Ovary (tissue), 9 donors: ENCODE measurements around the gene FAM234A. TPM values are rescaled to one million over a fixed set of nuclear protein-coding genes. Genes with fewer than 3 reads are reported as not detected.
"Not testable (repeated sequence)": the region's sequence is repeated elsewhere in the genome, so short reads cannot be mapped to it uniquely, and the experiment has no call there.

Experiments
- DNase-seq, 5 donors: peaks; one replicate each; pipeline ENCODE4 v3.0.0-alpha.2; 2019 to 2020
- H3K27ac ChIP-seq, 2 donors: fragments of 200-600 bp; one replicate each; pipeline versions ENCODE4 v1.5.1 to v1.8.0; 2019 to 2022
- H3K27me3 ChIP-seq: fragments of 200-600 bp; one replicate; pipeline ENCODE4 v1.8.0; 2022
- H3K36me3 ChIP-seq: fragments of 200-600 bp; sonication (generic); one replicate; pipeline ENCODE4 v1.5.1; 2019
- H3K4me1 ChIP-seq: one replicate; pipeline ENCODE4 v1.8.1; 2013; ENCODE audit warnings: mild to moderate bottlenecking, moderate library complexity; ENCODE audit not compliant: insufficient read depth
- H3K4me3 ChIP-seq: fragments of 200-600 bp; sonication (generic); one replicate; pipeline ENCODE4 v1.5.1; 2017
- H3K9me3 ChIP-seq, 2 donors: fragments of 200-600 bp in 1 of 2; sonication (generic) in 1 of 2; one replicate each; pipeline versions ENCODE4 v1.5.1 to v1.8.1; 2013 to 2019; ENCODE audit warnings: mild to moderate bottlenecking in 1 of 2, moderate library complexity in 1 of 2
- EP300 ChIP-seq: sonication (generic); formaldehyde crosslinking; IDR thresholded peaks from one replicate; pipeline ENCODE4 v1.6.1; 2017; ENCODE audit warnings: antibody characterized with exemption
- POLR2A ChIP-seq: fragments of 450-650 bp; IDR thresholded peaks from one replicate; pipeline ENCODE4 v1.6.1; 2017; ENCODE audit warnings: antibody characterized with exemption, mild to moderate bottlenecking, moderate library complexity
- WGBS, 3 donors: extraction: QIAGEN DNeasy Blood & Tissue Kit in 1 of 3; methylation state at CpG; one replicate each; pipeline versions ENCODE4 v1.1.5 to v1.1.7; 2013 to 2017; 5-methylcytosine and 5-hydroxymethylcytosine counted together
- intact Hi-C, 4 donors: fragments of 100-400 bp; cut with DNase I; formaldehyde crosslinking; loops; one replicate each; pipeline versions ENCODE4 v1.11.0 to v1.15.1; 2022 to 2023
- polyA plus RNA-seq, 2 donors: library from polyadenylated mRNA; stranded (reverse); fragments of 200-250 nt in 1 of 2; fragments of 350-450 nt in 1 of 2; fragmentation: Illumina TruSeq in 1 of 2; extraction: RNeasy Lipid Tissue Mini Kit (QIAGEN cat#74804) in 1 of 2; gene quantifications; one replicate each; pipeline ENCODE4 v1.2.3, GENCODE V29; 2013 to 2014
- total RNA-seq, 7 donors: library from RNA; depleted of rRNA in 2 of 7; stranded (reverse); fragments of >200 nt in 2 of 7; fragmentation: NEBNext Ultra II Directional in 3 of 7; extraction: Animal tissue kit (Norgen Biotek cat#: 25700) in 3 of 7; gene quantifications; one replicate each; pipeline versions ENCODE4 v1.1.0 to v1.2.4, GENCODE V29; 2016 to 2023
- TF ChIP-seq, protein P1 (sequence below), 3 donors: fragments of 450-650 bp in 2 of 3; fragments of 200-600 bp in 1 of 3; IDR thresholded peaks; one replicate each; pipeline versions ENCODE4 v1.5.1 to v1.8.0; 2016 to 2022; ENCODE audit warnings: antibody characterized with exemption in 3 of 3, mild to moderate bottlenecking in 1 of 3
- donor health status: DM: no; HTN: no; CAD: no; lungs with moderate emphysema.
- donor health status: DM: no; HTN: no; CAD: no.
- donor health status: Bipolar disorder and iron deficiency.
- donor health status: DM: yes; HTN: yes; CAD: no.
- donor health status: DM: no; HTN: no; CAD: no.
- donor health status: DM: yes; HTN: yes; CAD: no.

Gene FAM234A
- total and polyA plus RNA-seq, 9 donors = 20.4 to 61.9 (median 49.2) TPM

DNA sequence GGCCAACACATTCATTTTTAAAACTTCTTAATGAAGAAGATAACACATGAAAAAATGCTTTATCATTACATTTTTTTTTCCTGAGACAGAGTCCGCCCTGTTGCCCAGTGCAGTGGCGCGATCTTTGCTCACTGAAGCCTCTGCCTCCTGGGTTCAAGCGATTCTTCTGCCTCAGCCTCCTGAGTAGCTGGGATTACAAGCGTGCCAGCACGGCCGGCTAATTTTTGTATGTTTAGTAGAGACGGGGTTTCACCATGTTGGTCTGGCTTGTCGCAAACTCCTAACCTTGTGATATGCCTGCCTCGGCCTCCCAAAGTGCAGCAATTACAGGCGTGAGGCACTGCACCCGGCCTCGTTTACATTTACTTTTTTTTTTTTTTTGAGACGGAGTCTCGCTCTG lies 41.2 kb upstream of the FAM234A start:
- no peak for TF ChIP-seq POLR2A
- TF ChIP-seq, protein P1, sequence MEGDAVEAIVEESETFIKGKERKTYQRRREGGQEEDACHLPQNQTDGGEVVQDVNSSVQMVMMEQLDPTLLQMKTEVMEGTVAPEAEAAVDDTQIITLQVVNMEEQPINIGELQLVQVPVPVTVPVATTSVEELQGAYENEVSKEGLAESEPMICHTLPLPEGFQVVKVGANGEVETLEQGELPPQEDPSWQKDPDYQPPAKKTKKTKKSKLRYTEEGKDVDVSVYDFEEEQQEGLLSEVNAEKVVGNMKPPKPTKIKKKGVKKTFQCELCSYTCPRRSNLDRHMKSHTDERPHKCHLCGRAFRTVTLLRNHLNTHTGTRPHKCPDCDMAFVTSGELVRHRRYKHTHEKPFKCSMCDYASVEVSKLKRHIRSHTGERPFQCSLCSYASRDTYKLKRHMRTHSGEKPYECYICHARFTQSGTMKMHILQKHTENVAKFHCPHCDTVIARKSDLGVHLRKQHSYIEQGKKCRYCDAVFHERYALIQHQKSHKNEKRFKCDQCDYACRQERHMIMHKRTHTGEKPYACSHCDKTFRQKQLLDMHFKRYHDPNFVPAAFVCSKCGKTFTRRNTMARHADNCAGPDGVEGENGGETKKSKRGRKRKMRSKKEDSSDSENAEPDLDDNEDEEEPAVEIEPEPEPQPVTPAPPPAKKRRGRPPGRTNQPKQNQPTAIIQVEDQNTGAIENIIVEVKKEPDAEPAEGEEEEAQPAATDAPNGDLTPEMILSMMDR (IDR thresholded peaks at IDR 0.05) = no peak
- TF ChIP-seq EP300 = no peak
- DNase-seq = no peak
- H3K36me3 ChIP-seq = no peaks in the 10 kb centered on the region
- no peak overlapping the region for H3K27ac ChIP-seq
- 90 to 92% (median 91%) methylated on average over 14 to 15 of the region's 15 CpGs for WGBS, 3 donors
- intact Hi-C loops = no loop called here
- no peaks in the 10 kb centered on the region for H3K4me1 ChIP-seq
- no peak overlapping the region for H3K4me3 ChIP-seq
- no peaks in the 10 kb centered on the region for H3K27me3 ChIP-seq
- no peaks in the 10 kb centered on the region for H3K9me3 ChIP-seq

DNA sequence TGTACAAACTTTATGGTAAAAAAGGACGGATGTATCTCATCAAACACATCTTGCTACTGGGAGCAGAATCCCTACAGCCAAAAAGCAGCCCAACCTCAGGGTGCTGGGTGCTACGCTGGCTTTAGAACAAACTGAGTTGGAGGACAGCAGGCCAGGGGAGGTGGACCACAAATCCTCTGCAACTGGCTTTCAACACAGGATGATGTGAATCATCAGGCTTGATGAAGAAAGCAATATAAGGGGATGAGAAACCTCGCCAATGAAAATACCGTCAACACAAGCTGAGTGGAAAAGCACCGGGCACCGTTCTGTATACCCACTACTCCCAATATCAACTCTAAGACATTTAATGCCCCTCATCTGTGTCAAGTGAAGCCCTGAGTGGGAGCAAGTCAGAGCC lies 40.1 kb upstream of the FAM234A start:
- Histone ChIP-seq H3K4me3 (no peak overlapping the region), H3K9me3 (no peaks in the 10 kb centered on the region), H3K4me1 (no peaks in the 10 kb centered on the region), H3K27me3 (no peaks in the 10 kb centered on the region), H3K36me3 (no peaks in the 10 kb centered on the region), H3K27ac (no peak overlapping the region)
- TF ChIP-seq POLR2A (no peak), EP300 (no peak)
- TF ChIP-seq, protein P1 (IDR thresholded peaks at IDR 0.05) = no peak
- 92 to 94% (median 92%) methylated on average over 6 of the region's 6 CpGs for WGBS, 3 donors
- intact Hi-C loops = no loop called here
- no peak for DNase-seq

DNA sequence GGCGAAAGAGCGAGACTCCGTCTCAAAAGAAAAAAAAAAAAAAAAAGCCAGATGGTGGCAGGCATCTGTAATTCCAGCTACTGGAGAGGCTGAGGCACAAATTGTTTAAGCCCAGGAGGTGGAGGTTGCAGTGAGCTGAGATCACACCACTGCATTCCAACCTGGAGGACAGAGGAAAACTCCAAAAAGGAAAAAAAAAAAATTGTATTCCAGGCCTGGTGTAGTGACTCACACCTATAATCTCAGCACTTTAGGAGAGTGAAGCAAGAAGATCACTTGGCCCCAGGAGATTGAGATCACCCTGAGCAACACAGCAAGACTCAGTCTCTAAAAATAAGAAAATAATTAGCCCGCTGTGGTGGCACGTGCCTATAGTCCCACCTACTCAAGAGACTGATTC lies 34.2 kb upstream of the FAM234A start:
- Histone ChIP-seq H3K4me1 (no peaks in the 10 kb centered on the region), H3K27me3 (no peaks in the 10 kb centered on the region), H3K4me3 (no peak overlapping the region), H3K36me3 (no peaks in the 10 kb centered on the region), H3K9me3 (no peaks in the 10 kb centered on the region), H3K27ac (no peak overlapping the region)
- TF ChIP-seq EP300 = no peak
- no peak for TF ChIP-seq POLR2A
- TF ChIP-seq, protein P1 (IDR thresholded peaks at IDR 0.05) = no peak
- DNase-seq = no peak
- intact Hi-C loops = no loop called here
- WGBS, 3 donors = 86 to 95% (median 90%) methylated on average over 5 of the region's 5 CpGs

DNA sequence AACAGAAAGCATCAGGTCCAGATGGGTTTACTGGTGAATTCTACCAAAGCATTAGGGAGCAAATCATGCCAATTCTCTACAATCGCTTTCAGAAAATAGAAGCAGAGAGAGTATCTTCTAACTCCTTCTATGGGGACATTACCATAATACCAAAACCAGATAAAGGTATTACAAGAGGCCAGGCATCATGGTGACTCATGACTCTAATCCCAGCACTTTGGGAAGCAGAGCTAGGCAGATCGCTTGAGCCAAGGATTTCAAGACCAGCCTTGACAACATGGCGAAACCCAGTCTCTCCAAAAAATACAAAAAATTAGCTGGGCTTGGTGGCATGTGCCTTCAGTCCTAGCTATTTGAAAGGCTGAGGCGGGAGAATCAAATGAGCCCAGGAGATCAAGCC lies 31.4 kb upstream of the FAM234A start:
- no peak for DNase-seq
- no peaks in the 10 kb centered on the region for H3K36me3 ChIP-seq
- H3K4me1 ChIP-seq = no peaks in the 10 kb centered on the region
- H3K4me3 ChIP-seq = no peak overlapping the region
- H3K27ac ChIP-seq = no peak overlapping the region
- no peaks in the 10 kb centered on the region for H3K9me3 ChIP-seq
- TF ChIP-seq EP300 (no peak), POLR2A (no peak)
- TF ChIP-seq, protein P1 (IDR thresholded peaks at IDR 0.05) = no peak
- WGBS, 3 donors = 94 to 98% (median 96%) methylated on average over 4 of the region's 4 CpGs
- intact Hi-C loops = no loop called here
- H3K27me3 ChIP-seq = no peaks in the 10 kb centered on the region

DNA sequence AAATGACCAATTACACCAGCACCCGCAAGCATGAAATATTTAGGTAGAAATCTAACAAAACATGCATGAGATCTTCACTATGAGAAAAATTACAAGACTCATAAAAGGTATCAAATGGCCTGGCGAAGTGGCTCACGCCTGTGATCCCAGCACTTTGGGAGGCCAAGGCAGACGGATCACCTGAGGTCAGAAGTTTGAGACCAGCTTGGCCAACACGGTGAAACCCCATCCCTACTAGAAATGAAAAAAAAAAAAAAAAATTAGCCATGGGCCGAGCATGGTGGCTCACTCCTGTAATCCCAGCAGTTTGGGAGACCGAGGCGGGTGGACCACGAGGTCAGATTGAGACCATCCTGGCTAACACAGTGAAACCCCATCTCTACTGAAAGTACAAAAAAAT lies 30.6 kb upstream of the FAM234A start:
- H3K27ac ChIP-seq, H3K36me3 ChIP-seq, intact Hi-C loops, H3K4me3 ChIP-seq, H3K9me3 ChIP-seq, H3K27me3 ChIP-seq, H3K4me1 ChIP-seq, DNase-seq: not testable (repeated sequence)
- WGBS, 3 donors = 88 to 95% (median 91%) methylated on average over 9 of the region's 9 CpGs

DNA sequence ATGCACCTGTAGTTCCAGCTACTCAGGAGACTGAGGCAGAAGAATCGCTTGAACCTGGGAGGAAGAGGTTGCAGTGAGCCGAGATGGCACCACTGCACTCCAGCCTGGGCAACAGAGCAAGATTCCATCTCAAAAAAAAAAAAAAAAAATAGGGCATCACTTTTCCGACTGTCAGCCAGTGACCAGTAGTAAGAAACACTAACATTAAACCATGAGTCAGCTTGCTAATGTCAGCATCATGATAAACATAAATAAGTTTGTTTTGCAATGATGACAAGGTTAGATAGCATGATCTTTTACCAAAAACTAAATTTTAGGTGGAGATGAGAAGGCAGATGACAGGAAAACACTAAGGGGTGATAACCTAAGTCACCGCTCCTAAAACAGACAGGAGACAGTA lies 25.3 kb upstream of the FAM234A start:
- DNase-seq, H3K9me3 ChIP-seq, H3K4me3 ChIP-seq, intact Hi-C loops, H3K4me1 ChIP-seq, H3K27me3 ChIP-seq, H3K27ac ChIP-seq, H3K36me3 ChIP-seq: not testable (repeated sequence)
- WGBS, 3 donors = 81 to 88% (median 86%) methylated on average over 4 of the region's 4 CpGs

DNA sequence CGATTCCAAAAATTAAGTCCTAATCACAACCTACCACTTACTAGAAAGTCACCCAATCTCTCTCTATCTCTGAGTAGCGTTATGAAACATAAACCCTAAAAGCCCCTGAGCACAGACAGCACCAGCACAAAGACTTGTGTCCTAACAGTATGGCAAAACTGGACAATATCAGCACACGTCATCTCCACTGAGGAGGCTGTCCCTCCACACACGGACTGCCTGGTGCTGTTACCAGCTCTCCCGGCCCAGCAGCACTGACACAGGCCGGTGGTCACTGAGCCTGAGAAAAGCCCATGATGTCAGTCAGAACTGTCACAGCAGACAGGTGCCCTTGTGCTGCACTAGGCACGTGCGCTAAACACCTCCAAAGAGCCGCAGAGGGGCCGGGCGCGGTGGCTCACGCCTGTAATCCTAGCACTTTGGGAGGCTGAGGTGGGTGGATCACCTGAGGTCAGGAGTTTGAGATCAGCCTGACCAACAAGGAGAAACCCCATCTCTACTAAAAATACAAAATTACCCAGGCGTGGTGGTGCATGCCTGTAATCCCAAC lies 22.9 kb upstream of the FAM234A start:
- H3K36me3 ChIP-seq, H3K27ac ChIP-seq, H3K27me3 ChIP-seq, H3K9me3 ChIP-seq, intact Hi-C loops, H3K4me1 ChIP-seq, DNase-seq, H3K4me3 ChIP-seq: not testable (repeated sequence)
- 85 to 90% (median 87%) methylated on average over 14 of the region's 14 CpGs for WGBS, 3 donors
